GM19240 (cell line): ENCODE results near the gene PDIA3.
"Not testable (repeated sequence)": the region's sequence is repeated elsewhere in the genome, so short reads cannot be mapped to it uniquely, and the experiment has no call there.

Source experiments
- DNase-seq: peaks from one replicate; pipeline ENCODE4 v3.0.0; 2011; ENCODE audit warnings: low spot score; ENCODE audit not compliant: insufficient read length

PDIA3 gene

DNA sequence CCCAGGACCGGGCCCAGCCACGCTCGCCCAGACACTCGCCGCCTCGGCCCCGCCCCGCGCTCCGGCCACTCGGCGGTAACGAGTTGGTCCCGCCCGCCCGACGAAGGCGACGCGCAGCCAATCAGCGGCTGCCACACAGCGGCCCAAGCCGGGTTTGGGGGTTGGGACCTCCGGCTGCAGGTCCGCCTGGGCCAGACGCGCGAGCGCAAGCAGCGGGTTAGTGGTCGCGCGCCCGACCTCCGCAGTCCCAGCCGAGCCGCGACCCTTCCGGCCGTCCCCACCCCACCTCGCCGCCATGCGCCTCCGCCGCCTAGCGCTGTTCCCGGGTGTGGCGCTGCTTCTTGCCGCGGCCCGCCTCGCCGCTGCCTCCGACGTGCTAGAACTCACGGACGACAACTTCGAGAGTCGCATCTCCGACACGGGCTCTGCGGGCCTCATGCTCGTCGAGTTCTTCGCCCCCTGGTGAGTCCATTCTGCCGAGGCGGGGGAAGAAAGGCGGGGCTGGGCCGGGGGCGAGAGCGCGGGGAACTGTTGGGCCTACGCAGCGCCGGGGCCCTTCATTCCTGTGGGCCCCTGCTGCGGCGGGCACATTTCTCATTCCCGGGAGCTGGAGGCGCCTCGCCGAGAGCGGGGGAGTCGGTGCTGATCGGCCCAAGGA, at the start of gene PDIA3:
TSS of gene PDIA3 (plus strand) at position 194 of the 658 bp plus-strand sequence. CDS start at position 296, 102 bp downstream.
- peak; percentile 53 for DNase-seq

DNA sequence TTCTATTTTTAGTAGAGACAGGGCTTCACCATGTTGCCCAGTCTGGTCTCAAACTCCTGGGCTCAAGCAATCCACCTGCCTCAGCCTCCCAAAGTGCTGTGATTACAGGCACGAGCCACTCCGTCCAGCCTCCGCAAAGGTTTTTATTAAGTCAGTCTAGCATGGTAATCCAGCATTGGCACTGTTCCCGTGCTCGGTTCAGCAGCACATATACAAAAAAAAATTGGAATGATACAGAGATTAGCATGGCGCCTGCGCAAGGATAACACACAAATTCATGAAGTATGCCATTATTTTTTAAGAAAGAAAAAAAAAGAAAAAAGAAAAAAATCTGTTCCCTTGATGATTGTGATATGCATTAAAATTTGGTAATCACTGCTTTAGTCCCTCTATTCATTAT, 44.1 kb upstream of the PDIA3 start:
- no peak for DNase-seq

DNA sequence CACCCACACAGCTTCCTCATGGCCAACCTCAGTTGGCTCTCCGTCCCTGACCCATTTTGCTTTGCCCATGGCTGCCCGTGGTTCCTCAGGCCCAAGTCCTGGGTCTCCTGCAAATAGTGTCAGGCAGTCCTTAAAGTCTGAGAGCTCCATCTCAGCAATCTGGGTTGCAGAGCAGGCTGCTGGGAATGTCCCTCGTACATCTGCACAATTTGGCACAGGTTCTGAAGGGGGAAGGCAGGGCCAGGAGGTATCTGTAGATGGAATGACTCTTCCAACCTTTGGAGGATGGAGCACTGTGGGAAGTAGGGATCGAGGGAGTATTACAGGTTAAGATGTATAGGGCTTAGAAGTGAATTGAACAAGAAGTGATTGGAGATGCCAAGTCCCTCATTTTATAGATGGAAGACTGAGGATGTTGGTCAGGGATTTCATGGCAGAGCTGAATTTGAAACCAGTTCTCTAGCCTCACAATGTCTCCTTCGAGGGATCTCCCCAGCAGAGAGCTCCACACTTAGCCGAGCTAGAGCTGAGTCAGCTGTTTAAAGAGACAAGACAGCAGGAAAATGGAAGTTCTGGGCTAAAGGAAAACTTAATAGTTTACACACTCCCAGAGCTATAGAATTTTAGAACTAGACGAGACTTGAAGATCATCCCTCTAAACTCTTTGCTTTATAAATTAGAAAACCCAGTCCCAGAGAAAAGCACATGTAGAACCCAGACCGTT, 43.4 kb upstream of the PDIA3 start:
- DNase-seq, result no peak

DNA sequence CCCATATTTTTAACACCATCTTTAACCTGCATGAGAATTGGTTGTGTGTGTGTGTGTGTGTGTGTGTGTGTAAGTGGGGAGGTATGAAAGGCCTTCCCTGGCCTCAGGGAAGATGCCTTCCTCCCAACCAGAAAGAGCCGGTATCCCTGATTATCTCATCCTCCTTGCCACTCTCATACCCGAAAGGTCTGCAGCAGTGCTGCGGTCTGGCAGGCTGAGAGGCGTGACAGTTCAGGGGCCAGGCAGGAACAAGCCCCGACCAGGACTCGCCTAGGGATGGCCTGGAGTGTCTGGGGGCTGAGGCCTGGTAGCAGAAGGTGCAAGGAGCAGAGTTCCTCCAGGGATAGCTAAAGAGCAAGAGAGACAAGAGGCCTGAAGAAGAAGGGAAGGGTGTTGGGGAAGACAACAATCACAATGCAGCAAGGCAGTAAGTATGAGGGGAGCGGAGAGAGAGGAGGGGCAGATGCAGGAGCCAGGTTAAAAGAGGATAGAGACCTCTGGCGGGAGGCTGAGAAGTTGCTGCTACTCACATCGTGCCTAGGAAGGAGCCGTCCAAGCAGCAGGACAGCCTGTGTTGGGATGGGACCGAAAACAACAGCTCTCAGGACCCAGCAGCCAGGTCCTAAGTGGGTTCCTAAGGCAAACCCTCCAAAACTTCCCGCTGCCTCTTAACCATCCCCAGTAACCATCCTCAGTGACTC, 35.7 kb upstream of the PDIA3 start:
- DNase-seq, result not testable (repeated sequence)

DNA sequence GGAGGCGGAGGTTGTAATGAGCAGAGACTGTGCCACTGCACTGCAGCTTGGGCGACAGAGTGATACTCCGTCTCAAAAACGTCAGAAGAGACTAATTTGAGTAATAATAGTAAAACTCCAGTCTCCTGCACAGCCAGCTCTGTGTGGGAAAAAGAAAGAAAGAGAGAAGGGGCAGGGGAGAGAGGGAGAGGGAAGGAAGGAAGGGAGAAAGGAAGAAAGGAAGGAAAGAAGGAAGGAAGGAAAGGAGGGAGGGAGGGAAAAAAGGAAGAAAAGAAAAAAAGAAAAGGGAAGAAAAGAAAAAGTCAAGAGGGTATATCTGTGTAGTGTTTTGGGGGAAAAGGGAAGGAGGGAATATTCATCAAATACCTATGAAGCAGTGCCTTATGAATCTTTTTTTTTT, 23.1 kb upstream of the PDIA3 start:
- DNase-seq, result no peak

GRCh38 chr15:43726306-43726705, 19.9 kb upstream of the PDIA3 start:
- DNase-seq, result not testable (repeated sequence)

GRCh38 chr15:43728053-43728725, 18.0 kb upstream of the PDIA3 start:
- DNase-seq, result not testable (repeated sequence)

GRCh38 chr15:43735416-43735815, 10.8 kb upstream of the PDIA3 start:
- DNase-seq, result no peak

GRCh38 chr15:43746903-43747309, 668 bp downstream of the PDIA3 start:
- not testable (repeated sequence) for DNase-seq

DNA sequence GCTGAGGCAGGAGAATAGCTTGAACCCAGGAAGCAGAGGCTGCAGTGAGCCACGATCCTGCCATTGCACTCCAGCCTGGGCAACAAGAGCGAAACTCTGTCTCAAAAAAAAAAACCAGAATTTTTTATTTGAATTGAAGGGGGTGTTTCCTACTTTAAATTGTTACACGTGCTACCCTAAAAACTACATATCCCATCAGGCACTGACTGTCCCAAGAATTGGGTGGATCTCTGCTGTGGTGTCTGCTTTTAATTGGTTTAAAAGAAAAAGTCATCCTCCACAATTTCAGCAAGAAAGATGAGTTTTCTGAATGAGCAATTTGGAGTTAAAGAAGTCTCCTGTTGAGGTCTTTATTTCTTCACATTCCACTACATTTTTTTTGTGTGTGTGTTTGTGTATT, 2.1 kb downstream of the PDIA3 start:
- no peak for DNase-seq

- DNase-seq, result no peak
Observed at GRCh38 chr15:43749690-43750345, 3.6 kb downstream of the PDIA3 start.

DNA sequence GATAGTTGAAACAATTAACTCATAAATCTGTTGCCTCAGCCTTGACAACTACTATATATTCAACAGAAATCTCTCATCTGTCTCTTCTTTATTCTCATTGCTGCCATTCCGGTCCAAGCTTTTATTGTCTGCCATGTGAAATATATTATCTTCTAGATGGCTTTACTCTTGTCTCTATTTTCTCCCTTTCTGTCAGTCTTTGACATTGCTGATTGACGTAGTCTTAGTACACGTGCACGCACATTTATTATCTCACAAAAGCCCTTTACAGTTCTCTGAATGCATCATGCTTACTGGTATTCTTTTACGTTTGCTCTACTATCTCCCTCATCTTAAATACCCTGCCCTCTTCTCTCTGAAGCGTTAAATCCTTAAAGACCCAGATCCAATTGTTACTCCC, 5.6 kb downstream of the PDIA3 start:
- DNase-seq, result no peak

DNA sequence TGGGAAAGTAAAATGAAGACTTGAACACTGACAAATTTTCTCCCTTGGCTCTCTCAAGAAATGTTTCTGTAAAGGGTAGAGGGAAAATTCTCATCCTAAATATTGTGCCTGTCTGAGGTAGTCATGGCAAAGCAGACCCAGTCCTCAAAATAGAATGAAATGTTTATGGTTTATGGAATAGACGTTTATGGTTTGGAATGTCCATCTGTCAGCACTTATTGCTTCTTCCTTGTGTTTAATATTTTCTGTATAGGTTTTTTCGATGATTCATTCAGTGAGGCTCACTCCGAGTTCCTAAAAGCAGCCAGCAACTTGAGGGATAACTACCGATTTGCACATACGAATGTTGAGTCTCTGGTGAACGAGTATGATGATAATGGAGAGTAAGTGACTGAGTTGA, 16.6 kb downstream of the PDIA3 start:
- DNase-seq, result no peak

GRCh38 chr15:43763819-43764446, 17.7 kb downstream of the PDIA3 start:
- no peak for DNase-seq

DNA sequence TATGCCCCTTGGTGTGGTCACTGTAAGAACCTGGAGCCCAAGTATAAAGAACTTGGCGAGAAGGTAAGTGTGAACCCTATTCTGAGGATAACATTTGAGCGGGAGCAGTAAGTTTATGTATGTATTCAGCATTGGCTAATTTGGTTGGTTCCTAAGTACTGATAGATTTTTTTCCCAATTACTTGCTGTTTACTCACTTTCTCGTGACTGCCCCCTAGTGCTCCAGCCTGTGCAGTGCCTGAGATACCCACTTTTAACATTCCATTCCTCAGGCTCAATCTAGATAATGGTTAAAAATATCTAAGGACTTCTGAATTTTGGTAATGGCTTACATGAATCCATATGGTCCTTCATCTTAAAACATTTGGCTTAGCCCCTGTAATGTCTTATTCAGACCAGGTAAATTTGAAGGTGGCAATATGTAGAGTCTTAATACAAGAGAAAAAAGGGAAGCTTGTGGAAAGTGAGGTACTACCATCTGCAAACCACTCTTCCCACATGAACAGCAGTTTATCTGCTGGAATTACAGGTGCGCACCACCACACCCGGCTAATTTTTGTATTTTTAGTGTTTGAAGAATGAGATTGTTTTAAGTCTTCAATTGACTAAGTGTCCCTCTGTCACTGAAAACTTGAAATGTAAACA, 23.5 kb downstream of the PDIA3 start:
- DNase-seq, result no peak

DNA sequence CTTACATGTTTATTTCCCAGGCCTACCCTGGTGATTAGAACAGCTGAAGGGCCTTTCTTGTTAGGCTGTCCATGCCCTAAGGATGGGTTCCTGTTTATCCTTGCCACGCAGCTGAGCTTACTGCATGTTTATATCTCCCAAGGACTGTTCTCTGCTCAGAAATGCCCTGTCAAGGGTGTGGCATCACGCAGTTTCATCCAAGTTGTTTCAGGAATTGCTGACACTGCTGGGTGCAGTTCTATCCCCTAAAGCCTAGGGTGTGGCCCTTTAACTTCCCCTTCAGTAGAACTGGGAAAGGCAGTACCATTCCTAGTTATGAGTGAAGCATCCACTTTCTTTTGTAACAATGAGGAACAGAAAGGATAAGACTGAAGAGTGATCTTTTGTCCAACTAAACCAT, 25.6 kb downstream of the PDIA3 start:
- no peak for DNase-seq

DNA sequence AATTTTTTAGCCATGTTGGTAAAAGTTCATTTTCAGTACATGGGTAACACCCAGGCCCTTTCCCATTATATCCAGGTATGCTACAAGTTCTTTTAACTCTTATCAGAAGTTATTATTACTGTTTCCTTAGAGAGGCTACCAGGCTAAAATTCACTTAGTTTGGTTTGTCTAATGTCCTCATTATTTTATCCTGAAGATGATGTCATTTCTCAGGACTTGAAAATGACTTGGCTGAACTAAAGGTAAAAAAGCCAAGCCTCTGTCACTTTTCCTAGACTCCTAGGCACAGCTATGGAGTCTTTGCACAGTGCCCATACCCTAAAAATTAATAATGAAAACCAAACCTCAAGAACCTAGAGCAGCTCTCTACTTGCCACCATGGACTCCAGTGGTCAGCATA, 26.4 kb downstream of the PDIA3 start:
- no peak for DNase-seq

DNA sequence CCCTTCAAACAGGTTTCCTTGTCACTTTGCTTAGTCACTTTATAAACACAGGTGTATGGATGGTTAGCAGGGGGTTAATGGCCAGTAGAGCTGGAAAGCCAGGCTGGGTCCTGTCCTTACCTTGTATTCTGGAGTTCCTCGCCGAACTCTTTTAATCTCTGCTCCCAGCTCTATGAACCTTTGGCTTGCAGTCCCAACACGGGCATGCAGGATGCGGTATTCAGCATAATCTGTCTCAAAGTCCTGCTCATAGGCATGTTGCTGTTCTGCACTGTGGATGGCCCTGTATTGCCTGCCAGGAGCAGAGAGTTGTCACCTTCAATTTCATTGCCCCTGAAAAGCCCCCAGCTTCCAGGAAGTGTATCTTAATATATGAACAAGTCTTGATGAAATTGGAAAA, 27.8 kb downstream of the PDIA3 start:
- no peak for DNase-seq

DNA sequence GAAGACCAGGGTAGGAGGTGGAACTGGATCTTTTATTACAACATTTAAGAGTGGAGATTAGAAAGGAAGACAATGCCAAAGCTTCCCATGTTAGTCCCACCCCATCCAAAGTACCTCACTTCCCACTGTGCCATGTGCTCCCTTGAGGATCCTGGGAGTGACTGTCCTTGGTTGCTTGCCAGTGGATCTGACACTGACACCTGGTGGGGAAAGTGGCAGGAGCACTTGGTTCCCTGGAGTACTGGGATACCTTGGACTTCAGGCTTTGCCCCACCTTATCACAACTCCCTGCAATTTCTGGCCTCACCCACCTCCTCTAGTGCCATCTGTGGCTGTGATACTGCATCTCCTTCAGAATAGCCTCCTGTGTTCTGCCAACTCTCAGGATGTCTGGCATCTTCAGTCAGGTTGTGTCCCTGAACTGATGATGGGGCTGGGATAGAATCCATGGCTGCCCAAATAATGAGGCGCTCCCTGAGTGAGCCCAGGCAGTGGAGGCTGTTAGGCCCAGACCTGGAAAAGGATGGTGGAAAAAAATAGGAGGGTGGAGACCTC, 29.2 kb downstream of the PDIA3 start:
- DNase-seq, result no peak

DNA sequence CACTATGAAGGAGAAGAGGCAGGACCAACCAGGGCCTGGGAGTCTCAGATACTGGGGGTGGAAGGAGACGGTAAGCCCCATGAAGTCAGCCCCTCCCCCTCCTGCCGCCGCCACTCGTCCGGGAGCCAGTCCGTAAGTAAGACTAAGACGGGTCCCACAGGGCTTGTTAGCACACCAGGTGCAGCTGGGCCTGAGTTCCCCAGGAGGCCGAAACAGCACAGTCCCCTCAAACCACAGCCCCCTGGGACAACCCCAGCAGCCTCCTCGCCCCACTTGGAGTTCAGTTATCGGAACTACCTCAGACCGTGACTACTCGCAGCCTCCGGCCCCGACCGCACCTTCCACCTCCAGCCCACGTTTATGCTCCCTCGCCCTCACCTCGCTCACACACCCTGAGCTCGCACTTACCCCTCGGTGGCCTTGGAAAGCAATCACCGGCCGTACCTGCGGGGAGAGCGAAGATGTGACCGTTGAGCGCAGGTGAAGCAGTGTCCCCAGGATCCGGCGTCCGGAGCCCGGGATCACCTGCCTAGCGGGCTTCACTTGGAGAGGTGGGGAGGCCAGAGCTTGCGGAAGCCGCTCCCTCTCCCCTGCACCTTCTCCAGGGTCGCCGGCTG, 30.0 kb downstream of the PDIA3 start:
- no peak for DNase-seq
